GM23338 (cell line): Measurements from ENCODE around the gene BCL2L14. TPM values are rescaled to one million over a fixed set of nuclear protein-coding genes. Genes with fewer than 3 reads are reported as not detected.

ENCODE experiments used
- ATAC-seq: fragments of 200-7000 bp; cut with Tn5 transposase; 3 replicates; pipeline ENCODE4 v1.9.1; 2020
- DNase-seq: peaks from one replicate; pipeline ENCODE4 v3.0.0-alpha.2; 2015; ENCODE audit warnings: low spot score
- H2AFZ ChIP-seq: fragments of 200-600 bp; sonication (generic); 2 replicates; pipeline ENCODE4 v1.8.0; 2016; ENCODE audit warnings: antibody characterized with exemption, mild to moderate bottlenecking, moderate library complexity
- H3F3A ChIP-seq: fragments of 200-600 bp; sonication (generic); replicated peaks from 2 replicates; pipeline ENCODE4 v1.8.0; 2017; ENCODE audit warnings: antibody characterized with exemption, mixed run types, low read depth
- H3K27ac ChIP-seq: fragments of 200-600 bp; sonication (generic); 2 replicates; pipeline ENCODE4 v1.6.1; 2016; ENCODE audit warnings: low read depth
- H3K27me3 ChIP-seq: fragments of 200-600 bp; sonication (generic); 2 replicates; pipeline ENCODE4 v1.8.0; 2016; ENCODE audit warnings: mild to moderate bottlenecking, mixed run types, moderate library complexity; ENCODE audit not compliant: insufficient read depth
- H3K36me3 ChIP-seq: fragments of 200-600 bp; sonication (generic); 2 replicates; pipeline ENCODE4 v1.8.0; 2016; ENCODE audit warnings: mild to moderate bottlenecking; ENCODE audit not compliant: insufficient read depth
- H3K4me1 ChIP-seq: fragments of 200-600 bp; sonication (generic); 2 replicates; pipeline ENCODE4 v1.8.0; 2016; ENCODE audit warnings: mild to moderate bottlenecking, moderate library complexity; ENCODE audit not compliant: insufficient read depth
- H3K4me2 ChIP-seq: fragments of 200-600 bp; sonication (generic); 2 replicates; pipeline ENCODE4 v1.7.1; 2017; ENCODE audit warnings: mixed run types
- H3K4me3 ChIP-seq: fragments of 200-600 bp; sonication (generic); 2 replicates; pipeline ENCODE4 v1.6.1; 2016; ENCODE audit warnings: mixed run types
- H3K79me2 ChIP-seq: fragments of 200-600 bp; sonication (generic); replicated peaks from 2 replicates; pipeline ENCODE4 v1.8.0; 2017; ENCODE audit warnings: mild to moderate bottlenecking; ENCODE audit not compliant: insufficient read depth
- H3K9me2 ChIP-seq: fragments of 200-600 bp; sonication (generic); 2 replicates; pipeline ENCODE4 v1.8.0; 2017; ENCODE audit not compliant: insufficient read depth
- H4K20me1 ChIP-seq: fragments of 200-600 bp; sonication (generic); replicated peaks from 2 replicates; pipeline ENCODE4 v1.8.0; 2017; ENCODE audit warnings: mild to moderate bottlenecking; ENCODE audit not compliant: insufficient read depth
- H3K27ac Mint-ChIP-seq: 2 replicates; pipeline ENCODE4 v1.8.0; 2020; ENCODE audit warnings: inconsistent platforms, mild to moderate bottlenecking, moderate library complexity, mixed read lengths
- H3K27me3 Mint-ChIP-seq: 3 replicates; pipeline ENCODE4 v1.8.0; 2022; ENCODE audit warnings: low read depth, mild to moderate bottlenecking, moderate library complexity, mixed read lengths, inconsistent platforms; ENCODE audit not compliant: insufficient read depth, poor library complexity
- H3K36me3 Mint-ChIP-seq: 3 replicates; pipeline ENCODE4 v1.8.0; 2021; ENCODE audit warnings: low read depth, mild to moderate bottlenecking, inconsistent platforms, moderate library complexity, mixed read lengths
- H3K4me1 Mint-ChIP-seq: 3 replicates; pipeline ENCODE4 v1.8.0; 2020; ENCODE audit warnings: mild to moderate bottlenecking, inconsistent platforms, mixed read lengths
- H3K4me3 Mint-ChIP-seq: 3 replicates; pipeline ENCODE4 v1.8.0; 2021; ENCODE audit warnings: moderate library complexity, mild to moderate bottlenecking, inconsistent platforms, mixed read lengths
- H3K9me3 Mint-ChIP-seq: 3 replicates; pipeline ENCODE4 v1.8.0; 2020; ENCODE audit warnings: moderate library complexity, mild to moderate bottlenecking, inconsistent platforms, mixed read lengths
- EZH2phosphoT487 ChIP-seq: fragments of 200-600 bp; sonication (generic); IDR thresholded peaks from one replicate; pipeline ENCODE4 v1.8.1; 2018; ENCODE audit warnings: antibody characterized with exemption; ENCODE audit not compliant: unreplicated experiment
- NANOG ChIP-seq: IDR thresholded peaks from 2 replicates; pipeline ENCODE4 v1.6.1; 2016; ENCODE audit warnings: antibody characterized with exemption, borderline replicate concordance
- ZNF462 ChIP-seq: fragments of 250-450 bp; sonication (Bioruptor Pico); IDR thresholded peaks from 2 replicates; pipeline ENCODE4 v1.5.0; 2020; ENCODE audit warnings: mild to moderate bottlenecking, moderate library complexity
- microRNA-seq: library from miRNA; unstranded; fragments of <30 nt; microRNA quantifications from one replicate; pipeline ENCODE4, GENCODE V29; 2017
- polyA plus RNA-seq: library from polyadenylated mRNA; unstranded; fragments of >200 nt; fragmentation: Nextera tagmentation; extraction: Ambion mirVana; gene quantifications from 2 replicates; pipeline ENCODE4 v1.2.1, GENCODE V29; 2016
- total RNA-seq: library from RNA; depleted of rRNA; stranded (reverse); fragments of >200 nt; shearing (Covaris generic); gene quantifications from 2 replicates; pipeline ENCODE4 v1.2.3, GENCODE V29; 2014; rRNA removed

The BCL2L14 gene
- total and polyA plus RNA-seq, 2 experiments from 2014 or later, result 2.1 to 2.7 TPM

GRCh38 chr12:12147111-12147510, 76.4 kb downstream of the BCL2L14 start:
- no peaks in the 10 kb centered on the region for H4K20me1 ChIP-seq
- H3K79me2 ChIP-seq, result no peaks in the 10 kb centered on the region; the same call in 1 of the 2 replicates
- no peak overlapping the region for H3K27ac ChIP-seq
- no peak overlapping the region for H3K4me3 Mint-ChIP-seq
- H3K9me2 ChIP-seq, result no peaks in the 10 kb centered on the region
- H2AFZ ChIP-seq, result no peak overlapping the region
- no peaks in the 10 kb centered on the region for H3K9me3 Mint-ChIP-seq
- H3K27ac Mint-ChIP-seq, result no peak overlapping the region
- H3K4me1 Mint-ChIP-seq, result no peaks in the 10 kb centered on the region
- H3F3A ChIP-seq, result 0 out of 2 replicates have a peak, but pooled peaks cover 2% of the 10 kb centered on the region
- DNase-seq, result no peak
- H3K36me3 ChIP-seq, result peaks cover 28% of the 10 kb centered on the region; the same call in 1 of the 2 replicates
- no peaks in the 10 kb centered on the region for H3K4me1 ChIP-seq
- no peak for ATAC-seq
- no peak overlapping the region for H3K4me3 ChIP-seq
- TF ChIP-seq NANOG, result no peak
- no peak for TF ChIP-seq EZH2phosphoT487
- TF ChIP-seq ZNF462 (CRISPR knock-in tag), result no peak
- H3K27me3 ChIP-seq, result no peaks in the 10 kb centered on the region
- H3K36me3 Mint-ChIP-seq, result peaks cover 46% of the 10 kb centered on the region
- H3K27me3 Mint-ChIP-seq, result no peaks in the 10 kb centered on the region
- no peak overlapping the region for H3K4me2 ChIP-seq

Small RNA genes lying within 50 kb of the gene (microRNA-seq; reads per million reads assigned to microRNA genes)
- gene MIR1244-4, result not detected

Other genes with a start within 250 kb of the BCL2L14 start
- gene LRP6, start 196.1 kb downstream of the BCL2L14 start, total RNA-seq, result 61.7 and 73.8 TPM in 2 replicates
- gene LRP6, start 196.1 kb downstream of the BCL2L14 start, polyA plus RNA-seq, result 26.8 and 29.1 TPM in 2 replicates